HT-29 (cell line): ENCODE data around the gene ASB2. TPM values are rescaled to one million over a fixed set of nuclear protein-coding genes. Genes with fewer than 3 reads are reported as not detected.
A peak's percentile ranks its signal among the peaks of the same experiment; 100 is the strongest.

Experiments
- DNase-seq: peaks from one replicate; pipeline ENCODE4 v3.0.0-alpha.2; 2015; ENCODE audit warnings: low spot score
- total RNA-seq: library from RNA; depleted of rRNA; stranded (reverse); fragments of >200 nt; shearing (Covaris generic); gene quantifications from 2 replicates; pipeline ENCODE4 v1.2.3, GENCODE V29; 2014; rRNA removed

ASB2 gene
- total RNA-seq = 0.05 and 0.16 TPM in 2 replicates

GRCh38 chr14:93976477-93977057 lies at the start of gene ASB2:
ASB2 (minus strand) TSS chr14:93976570; CDS start chr14:93964539, 12,031 bp downstream.
- no peak for DNase-seq

GRCh38 chr14:94025720-94026119 lies 49.4 kb upstream of the ASB2 start:
- no peak for DNase-seq

- no peak for DNase-seq
These were observed 48.2 kb upstream of the ASB2 start for GRCh38 chr14:94024549-94024948.

- no peak for DNase-seq
These were observed 46.4 kb upstream of the ASB2 start for GRCh38 chr14:94022532-94023411.

- no peak for DNase-seq
These were observed 45.2 kb upstream of the ASB2 start for GRCh38 chr14:94021416-94022157.

GRCh38 chr14:94021001-94021400 lies 44.6 kb upstream of the ASB2 start:
- DNase-seq = no peak

GRCh38 chr14:94020267-94020666 lies 43.9 kb upstream of the ASB2 start:
- no peak for DNase-seq

- DNase-seq = peak; percentile 20
These were observed 43.0 kb upstream of the ASB2 start for GRCh38 chr14:94019329-94019728.

- no peak for DNase-seq
These were observed 41.9 kb upstream of the ASB2 start for GRCh38 chr14:94018308-94018707.

GRCh38 chr14:94016446-94016976 lies 40.1 kb upstream of the ASB2 start:
- DNase-seq = no peak

- no peak for DNase-seq
These were observed 38.9 kb upstream of the ASB2 start for GRCh38 chr14:94015223-94015622.

- no peak for DNase-seq
These were observed 38.0 kb upstream of the ASB2 start for GRCh38 chr14:94014382-94014781.

- DNase-seq = no peak
These were observed 35.4 kb upstream of the ASB2 start for GRCh38 chr14:94011795-94012194.

- no peak for DNase-seq
These were observed 34.3 kb upstream of the ASB2 start for GRCh38 chr14:94010625-94011024.

- DNase-seq = no peak
These were observed 33.4 kb upstream of the ASB2 start for GRCh38 chr14:94009767-94010166.

GRCh38 chr14:94008234-94008633 lies 31.9 kb upstream of the ASB2 start:
- no peak for DNase-seq

GRCh38 chr14:94005324-94006073 lies 29.1 kb upstream of the ASB2 start:
- no peak for DNase-seq

- DNase-seq = no peak
These were observed 27.6 kb upstream of the ASB2 start for GRCh38 chr14:94004015-94004414.

- DNase-seq = no peak
These were observed 27.0 kb upstream of the ASB2 start for GRCh38 chr14:94003397-94003796.

GRCh38 chr14:94001501-94002396 lies 25.4 kb upstream of the ASB2 start:
- peak; percentile 57 for DNase-seq
